Liver (tissue), 3 donors: ENCODE measurements around the gene NT5M.

ENCODE experiments used
- GABPA ChIP-seq, 2 donors: IDR thresholded peaks in 1 of 2; conservative IDR thresholded peaks in 1 of 2; 2 replicates each; pipeline ENCODE4 v1.6.1; 2016; ENCODE audit warnings: antibody characterized with exemption in 2 of 2, mild to moderate bottlenecking in 1 of 2, moderate library complexity in 1 of 2
- RAD21 ChIP-seq, 2 donors: IDR thresholded peaks; 2 replicates each; pipeline ENCODE4 v1.6.1; 2016; ENCODE audit warnings: antibody characterized with exemption in 2 of 2, mild to moderate bottlenecking in 2 of 2
- RXRA ChIP-seq, 2 donors: IDR thresholded peaks; 2 replicates each; pipeline ENCODE4 v1.6.1; 2017 to 2018; ENCODE audit warnings: antibody characterized with exemption in 2 of 2, mild to moderate bottlenecking in 1 of 2
- SP1 ChIP-seq: IDR thresholded peaks from 2 replicates; pipeline ENCODE4 v1.6.1; 2018; ENCODE audit warnings: antibody characterized with exemption, mild to moderate bottlenecking
- TAF1 ChIP-seq: conservative IDR thresholded peaks from 2 replicates; pipeline ENCODE4 v1.6.1; 2016; ENCODE audit warnings: antibody characterized with exemption, mild to moderate bottlenecking
- YY1 ChIP-seq: IDR thresholded peaks from 2 replicates; pipeline ENCODE4 v1.6.1; 2016; ENCODE audit warnings: antibody characterized with exemption, mild to moderate bottlenecking
- TF ChIP-seq, protein P1 (sequence below): fragments of 150-350 bp; IDR thresholded peaks from 2 replicates; pipeline ENCODE4 v1.5.1; 2017; ENCODE audit warnings: improper control_type of control experiment, low read depth, low read length; ENCODE audit not compliant: missing input control
- TF ChIP-seq, protein P2 (sequence below): IDR thresholded peaks from 2 replicates; pipeline ENCODE4 v1.6.1; 2016; ENCODE audit warnings: antibody characterized with exemption, mild to moderate bottlenecking
- TF ChIP-seq, protein P3 (sequence below): IDR thresholded peaks from 2 replicates; pipeline ENCODE4 v1.6.1; 2016; ENCODE audit warnings: antibody characterized with exemption
- donor health status: healthy.
- donor health status: healthy.

DNA sequence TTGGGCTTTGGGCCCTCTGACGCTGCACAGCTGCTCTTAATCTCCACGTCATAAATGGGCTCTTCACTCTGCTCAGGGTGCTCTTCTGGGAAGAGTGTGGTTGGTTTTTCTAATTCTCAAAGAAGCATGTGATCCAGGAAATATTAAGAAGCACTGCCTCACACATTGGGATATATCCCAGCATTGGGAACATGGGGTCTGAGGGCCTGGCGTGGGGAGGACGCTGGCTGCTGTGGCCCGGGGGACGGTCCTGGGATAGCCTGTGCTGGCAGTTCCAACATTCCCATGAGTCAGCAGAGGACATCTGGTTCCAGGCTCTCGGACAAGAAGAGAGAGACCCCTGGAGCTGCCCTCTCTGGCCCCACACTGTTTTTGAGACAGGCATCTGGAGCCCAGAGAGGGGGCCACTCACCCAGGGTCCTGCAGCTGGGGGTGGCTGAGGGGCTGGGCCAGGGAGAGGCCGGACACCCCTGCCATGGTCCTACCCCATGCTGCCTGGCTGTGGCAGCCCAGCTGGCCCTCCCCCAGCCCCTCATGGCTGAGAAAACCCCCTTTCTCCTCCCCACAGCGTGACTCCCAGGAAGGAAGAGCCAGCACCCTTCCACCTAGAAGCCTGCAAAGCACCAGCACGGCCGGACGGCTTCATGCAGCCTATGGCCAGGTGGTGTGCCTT is 58.8 kb downstream of the NT5M start:
- TF ChIP-seq, protein P1, sequence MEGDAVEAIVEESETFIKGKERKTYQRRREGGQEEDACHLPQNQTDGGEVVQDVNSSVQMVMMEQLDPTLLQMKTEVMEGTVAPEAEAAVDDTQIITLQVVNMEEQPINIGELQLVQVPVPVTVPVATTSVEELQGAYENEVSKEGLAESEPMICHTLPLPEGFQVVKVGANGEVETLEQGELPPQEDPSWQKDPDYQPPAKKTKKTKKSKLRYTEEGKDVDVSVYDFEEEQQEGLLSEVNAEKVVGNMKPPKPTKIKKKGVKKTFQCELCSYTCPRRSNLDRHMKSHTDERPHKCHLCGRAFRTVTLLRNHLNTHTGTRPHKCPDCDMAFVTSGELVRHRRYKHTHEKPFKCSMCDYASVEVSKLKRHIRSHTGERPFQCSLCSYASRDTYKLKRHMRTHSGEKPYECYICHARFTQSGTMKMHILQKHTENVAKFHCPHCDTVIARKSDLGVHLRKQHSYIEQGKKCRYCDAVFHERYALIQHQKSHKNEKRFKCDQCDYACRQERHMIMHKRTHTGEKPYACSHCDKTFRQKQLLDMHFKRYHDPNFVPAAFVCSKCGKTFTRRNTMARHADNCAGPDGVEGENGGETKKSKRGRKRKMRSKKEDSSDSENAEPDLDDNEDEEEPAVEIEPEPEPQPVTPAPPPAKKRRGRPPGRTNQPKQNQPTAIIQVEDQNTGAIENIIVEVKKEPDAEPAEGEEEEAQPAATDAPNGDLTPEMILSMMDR = no peak
- TF ChIP-seq GABPA (IDR thresholded peaks at IDR 0.05 in 1 of 2, conservative IDR thresholded peaks at IDR 0.05 in 1 of 2) (no peak), YY1 (no peak), RAD21 (IDR thresholded peaks at IDR 0.05) (no peak), TAF1 (no peak), RXRA (IDR thresholded peaks at IDR 0.05) (no peak), SP1 (no peak)
- TF ChIP-seq, protein P2, sequence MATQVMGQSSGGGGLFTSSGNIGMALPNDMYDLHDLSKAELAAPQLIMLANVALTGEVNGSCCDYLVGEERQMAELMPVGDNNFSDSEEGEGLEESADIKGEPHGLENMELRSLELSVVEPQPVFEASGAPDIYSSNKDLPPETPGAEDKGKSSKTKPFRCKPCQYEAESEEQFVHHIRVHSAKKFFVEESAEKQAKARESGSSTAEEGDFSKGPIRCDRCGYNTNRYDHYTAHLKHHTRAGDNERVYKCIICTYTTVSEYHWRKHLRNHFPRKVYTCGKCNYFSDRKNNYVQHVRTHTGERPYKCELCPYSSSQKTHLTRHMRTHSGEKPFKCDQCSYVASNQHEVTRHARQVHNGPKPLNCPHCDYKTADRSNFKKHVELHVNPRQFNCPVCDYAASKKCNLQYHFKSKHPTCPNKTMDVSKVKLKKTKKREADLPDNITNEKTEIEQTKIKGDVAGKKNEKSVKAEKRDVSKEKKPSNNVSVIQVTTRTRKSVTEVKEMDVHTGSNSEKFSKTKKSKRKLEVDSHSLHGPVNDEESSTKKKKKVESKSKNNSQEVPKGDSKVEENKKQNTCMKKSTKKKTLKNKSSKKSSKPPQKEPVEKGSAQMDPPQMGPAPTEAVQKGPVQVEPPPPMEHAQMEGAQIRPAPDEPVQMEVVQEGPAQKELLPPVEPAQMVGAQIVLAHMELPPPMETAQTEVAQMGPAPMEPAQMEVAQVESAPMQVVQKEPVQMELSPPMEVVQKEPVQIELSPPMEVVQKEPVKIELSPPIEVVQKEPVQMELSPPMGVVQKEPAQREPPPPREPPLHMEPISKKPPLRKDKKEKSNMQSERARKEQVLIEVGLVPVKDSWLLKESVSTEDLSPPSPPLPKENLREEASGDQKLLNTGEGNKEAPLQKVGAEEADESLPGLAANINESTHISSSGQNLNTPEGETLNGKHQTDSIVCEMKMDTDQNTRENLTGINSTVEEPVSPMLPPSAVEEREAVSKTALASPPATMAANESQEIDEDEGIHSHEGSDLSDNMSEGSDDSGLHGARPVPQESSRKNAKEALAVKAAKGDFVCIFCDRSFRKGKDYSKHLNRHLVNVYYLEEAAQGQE = no peak
- TF ChIP-seq, protein P3, sequence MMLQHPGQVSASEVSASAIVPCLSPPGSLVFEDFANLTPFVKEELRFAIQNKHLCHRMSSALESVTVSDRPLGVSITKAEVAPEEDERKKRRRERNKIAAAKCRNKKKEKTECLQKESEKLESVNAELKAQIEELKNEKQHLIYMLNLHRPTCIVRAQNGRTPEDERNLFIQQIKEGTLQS = no peak
